Measurements from ENCODE around the gene ADPRHL1. TPM values are rescaled to one million over a fixed set of nuclear protein-coding genes. Genes with fewer than 3 reads are reported as not detected.

The ADPRHL1 gene
- total RNA-seq, 2 experiments from 2014 or later = 0.42 to 0.47 TPM

GRCh38 chr13:113491418-113491883, 38.2 kb upstream of the ADPRHL1 start:
- no peaks in the 10 kb centered on the region for H3K27me3 Mint-ChIP-seq
- peaks cover 19% of the 10 kb centered on the region for H3K36me3 Mint-ChIP-seq (ENCODE audit: low read depth)
- CTCF ChIA-PET = no interaction called here
- Histone ChIP-seq H3K4me1 (ENCODE audit: insufficient read depth, low read length) (peaks cover 41% of the 10 kb centered on the region), H3K27me3 (ENCODE audit: control insufficient read depth in 1 of 2, insufficient read depth in 2 of 2, low read length in 2 of 2) (no peaks in the 10 kb centered on the region), H3K4me3 (ENCODE audit: low read length) (peak overlapping the region; percentile 58), H3K36me3 (ENCODE audit: insufficient read depth, low read length) (peaks cover 10% of the 10 kb centered on the region), H3K27ac (ENCODE audit: low read depth in 1 of 2, low read length in 2 of 2) (no peak overlapping the region), H3K9me3 (ENCODE audit: control insufficient read depth in 1 of 2, insufficient read depth in 1 of 2, low read length in 2 of 2) (no peaks in the 10 kb centered on the region)
- no peak for ATAC-seq (ENCODE audit: poor library complexity)
- DNase-seq = peak in 1 of 14 experiments; percentile 19
- intact Hi-C loops (cut with DNase I, micrococcal nuclease) = loop anchor here in 1 of 2 experiments (2.0 to 10.0 kb wide), 3 partner anchors 194 to 337 kb away; partner anchors contain the start of genes CUL4A, LAMP1 and PCID2
- no peak for TF ChIP-seq CTCF (IDR thresholded peaks at IDR 0.05)
- H3K9me3 Mint-ChIP-seq = no peaks in the 10 kb centered on the region
- POLR2A ChIA-PET = no interaction called here
- peaks cover 76% of the 10 kb centered on the region for H3K4me1 Mint-ChIP-seq (ENCODE audit: low read depth)
- H3K27ac Mint-ChIP-seq = peak overlapping the region; percentile 76
- peak overlapping the region; percentile 90 for H3K4me3 Mint-ChIP-seq

GRCh38 chr13:113490496-113491417, 37.5 kb upstream of the ADPRHL1 start, which contains the start of gene DCUN1D2:
Gene DCUN1D2 (minus strand): TSS chr13:113490711. CDS start chr13:113490669, 42 bp downstream.
- peaks cover 70% of the 10 kb centered on the region for H3K4me1 Mint-ChIP-seq (ENCODE audit: low read depth)
- Histone ChIP-seq H3K9me3 (ENCODE audit: control insufficient read depth in 1 of 2, insufficient read depth in 1 of 2, low read length in 2 of 2) (no peaks in the 10 kb centered on the region), H3K36me3 (ENCODE audit: insufficient read depth, low read length) (peaks cover 5% of the 10 kb centered on the region), H3K4me1 (ENCODE audit: insufficient read depth, low read length) (peaks cover 37% of the 10 kb centered on the region), H3K27me3 (ENCODE audit: control insufficient read depth in 1 of 2, insufficient read depth in 2 of 2, low read length in 2 of 2) (no peaks in the 10 kb centered on the region), H3K4me3 (ENCODE audit: low read length) (peak within 1 kb of the TSS; percentile 79), H3K27ac (ENCODE audit: low read depth in 1 of 2, low read length in 2 of 2) (peak within 1 kb of the TSS in 1 of 2 donors; percentile 39)
- H3K27me3 Mint-ChIP-seq = no peaks in the 10 kb centered on the region
- intact Hi-C loops (cut with DNase I, micrococcal nuclease) = loop anchor here in 1 of 2 experiments (2.0 to 10.0 kb wide), 3 partner anchors 193 to 336 kb away; partner anchors contain the start of genes CUL4A, LAMP1 and PCID2
- ChIA-PET CTCF (no interaction called here), POLR2A (interaction anchor here (0.7 to 1.6 kb wide), 3 partner anchors 193 to 441 kb away, joined by 3 to 5 read pairs (median 4); partner anchors contain the start of genes CUL4A and LAMP1)
- H3K4me3 Mint-ChIP-seq = peak within 1 kb of the TSS; percentile 97
- peaks cover 12% of the 10 kb centered on the region for H3K36me3 Mint-ChIP-seq (ENCODE audit: low read depth)
- TF ChIP-seq CTCF (IDR thresholded peaks at IDR 0.05) = no peak
- peak within 1 kb of the TSS; percentile 87 for H3K27ac Mint-ChIP-seq
- ATAC-seq (ENCODE audit: poor library complexity) (peak; percentile 71), DNase-seq (peak; percentile 39 to 87 (median 66))
- H3K9me3 Mint-ChIP-seq = no peaks in the 10 kb centered on the region

Measured in CD4-positive, alpha-beta T cell (primary cell).